MCF 10A (cell line): Measurements from ENCODE around the gene EIF2B2. TPM values are rescaled to one million over a fixed set of nuclear protein-coding genes. Genes with fewer than 3 reads are reported as not detected.

Experiments used
- BruUV-seq: library from RNA; stranded (reverse); fragments of 400-500 nt; replicated peaks from 2 replicates; lab custom pipeline; 2021; lab: Mats Ljungman, UMichigan
- CTCF ChIA-PET: fragments of 300-600 bp; sonication (Branson Sonifier 250); formaldehyde crosslinking; extraction: SDS; loops from one replicate; lab custom pipeline; 2021; ENCODE audit warnings: antibody characterized with exemption, inconsistent platforms; lab: Yijun Ruan, JAX
- POLR2A ChIA-PET: fragments of 300-600, 350-650 bp; sonication (Branson Sonifier 250); formaldehyde crosslinking; extraction: SDS; loops from one replicate; lab custom pipeline; 2020; ENCODE audit warnings: antibody characterized with exemption, inconsistent platforms; lab: Yijun Ruan, JAX
- DNase-seq: peaks from one replicate; pipeline ENCODE4 v3.0.0-alpha.2; 2018; ENCODE audit not compliant: unreplicated experiment
- H3K27ac Mint-ChIP-seq: one replicate; pipeline ENCODE4 v1.8.0; 2022; ENCODE audit warnings: mild to moderate bottlenecking, low read depth, mixed read lengths; ENCODE audit not compliant: unreplicated experiment
- H3K27me3 Mint-ChIP-seq: one replicate; pipeline ENCODE4 v1.8.0; 2022; ENCODE audit warnings: mixed read lengths; ENCODE audit not compliant: insufficient read depth, unreplicated experiment
- H3K36me3 Mint-ChIP-seq: one replicate; pipeline ENCODE4 v1.8.0; 2022; ENCODE audit warnings: mild to moderate bottlenecking, moderate library complexity, mixed read lengths; ENCODE audit not compliant: insufficient read depth, unreplicated experiment
- H3K4me1 Mint-ChIP-seq: one replicate; pipeline ENCODE4 v1.8.0; 2022; ENCODE audit warnings: mixed read lengths; ENCODE audit not compliant: insufficient read depth, unreplicated experiment
- H3K4me3 Mint-ChIP-seq: one replicate; pipeline ENCODE4 v1.8.0; 2022; ENCODE audit warnings: mild to moderate bottlenecking, moderate library complexity, mixed read lengths; ENCODE audit not compliant: unreplicated experiment
- H3K9me3 Mint-ChIP-seq: one replicate; pipeline ENCODE4 v1.8.0; 2022; ENCODE audit warnings: mixed read lengths; ENCODE audit not compliant: unreplicated experiment
- intact Hi-C: fragments of 100-400 bp; cut with micrococcal nuclease; formaldehyde crosslinking; loops from 2 replicates; pipeline ENCODE4 v1.14.1; 2022
- total RNA-seq: library from RNA; stranded (reverse); gene quantifications from 2 replicates; pipeline ENCODE4 v1.2.3, GENCODE V29; 2022
- TF ChIP-seq, protein P1 (sequence below): fragments of 200-600 bp; IDR thresholded peaks from one replicate; pipeline ENCODE4 v1.8.0; 2022; ENCODE audit warnings: antibody characterized with exemption, mild to moderate bottlenecking; ENCODE audit not compliant: unreplicated experiment

Gene EIF2B2
- total RNA-seq, 1 experiment from 2014 or later, result 53.8 TPM

DNA sequence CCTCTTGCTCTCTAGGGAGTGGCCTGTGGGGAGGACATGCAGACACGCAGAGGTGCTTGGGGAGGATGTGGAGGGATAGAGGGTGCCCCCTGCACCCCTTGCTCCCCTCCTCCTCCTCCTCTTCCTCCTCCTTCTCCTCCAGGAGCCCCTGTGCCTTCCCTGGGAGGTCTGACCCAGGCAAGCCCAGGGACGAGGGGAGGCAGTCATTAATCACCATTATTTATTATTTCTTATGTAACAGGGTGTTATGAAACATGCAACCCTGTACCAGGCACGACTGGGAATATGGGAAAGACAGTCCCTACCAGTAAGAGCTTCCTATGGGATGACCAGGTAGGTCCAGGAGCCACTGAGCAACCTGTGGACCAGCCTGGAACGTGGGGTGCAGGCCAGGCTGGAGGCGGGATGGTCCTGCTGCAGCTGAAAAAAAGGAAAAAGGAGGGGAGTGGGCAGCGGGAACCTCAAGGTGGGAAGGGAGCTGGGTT is 24.8 kb upstream of the EIF2B2 start:
- no peak overlapping the region for H3K27ac Mint-ChIP-seq
- DNase-seq, result no peak
- BruUV-seq, result no TSS peak
- peaks cover 4% of the 10 kb centered on the region for H3K36me3 Mint-ChIP-seq
- no peaks in the 10 kb centered on the region for H3K9me3 Mint-ChIP-seq
- H3K4me1 Mint-ChIP-seq, result peaks cover 6% of the 10 kb centered on the region
- ChIA-PET CTCF (no interaction called here), POLR2A (no interaction called here)
- intact Hi-C loops, result no loop called here
- H3K27me3 Mint-ChIP-seq, result no peaks in the 10 kb centered on the region
- TF ChIP-seq, protein P1, sequence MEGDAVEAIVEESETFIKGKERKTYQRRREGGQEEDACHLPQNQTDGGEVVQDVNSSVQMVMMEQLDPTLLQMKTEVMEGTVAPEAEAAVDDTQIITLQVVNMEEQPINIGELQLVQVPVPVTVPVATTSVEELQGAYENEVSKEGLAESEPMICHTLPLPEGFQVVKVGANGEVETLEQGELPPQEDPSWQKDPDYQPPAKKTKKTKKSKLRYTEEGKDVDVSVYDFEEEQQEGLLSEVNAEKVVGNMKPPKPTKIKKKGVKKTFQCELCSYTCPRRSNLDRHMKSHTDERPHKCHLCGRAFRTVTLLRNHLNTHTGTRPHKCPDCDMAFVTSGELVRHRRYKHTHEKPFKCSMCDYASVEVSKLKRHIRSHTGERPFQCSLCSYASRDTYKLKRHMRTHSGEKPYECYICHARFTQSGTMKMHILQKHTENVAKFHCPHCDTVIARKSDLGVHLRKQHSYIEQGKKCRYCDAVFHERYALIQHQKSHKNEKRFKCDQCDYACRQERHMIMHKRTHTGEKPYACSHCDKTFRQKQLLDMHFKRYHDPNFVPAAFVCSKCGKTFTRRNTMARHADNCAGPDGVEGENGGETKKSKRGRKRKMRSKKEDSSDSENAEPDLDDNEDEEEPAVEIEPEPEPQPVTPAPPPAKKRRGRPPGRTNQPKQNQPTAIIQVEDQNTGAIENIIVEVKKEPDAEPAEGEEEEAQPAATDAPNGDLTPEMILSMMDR, result no peak
- no peak overlapping the region for H3K4me3 Mint-ChIP-seq

DNA sequence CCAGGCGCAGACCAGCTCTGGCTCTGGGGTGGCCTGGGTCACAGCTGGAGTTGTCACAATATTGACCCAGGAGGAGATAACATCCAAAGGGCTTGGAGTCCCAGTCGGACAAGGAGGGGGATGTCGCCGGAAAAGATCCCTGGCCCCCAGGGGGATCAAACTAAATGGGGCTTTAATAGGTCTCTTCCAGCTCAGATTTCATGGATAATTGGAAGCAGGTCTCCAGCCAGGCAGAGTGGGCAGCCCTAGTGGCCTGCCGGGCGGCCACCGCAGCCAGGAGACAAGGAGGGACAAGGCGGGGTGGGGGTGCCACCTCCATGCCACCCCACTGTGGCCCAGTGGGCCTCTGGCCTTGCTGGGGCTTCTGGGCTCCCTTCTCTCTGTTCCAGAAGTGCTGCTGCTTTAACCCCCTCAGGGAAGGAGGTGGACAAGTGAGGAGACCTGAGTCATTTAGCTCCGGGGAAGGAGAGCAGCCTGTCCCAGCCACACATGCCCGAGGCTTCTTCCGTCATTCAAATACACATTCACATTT is 24.2 kb upstream of the EIF2B2 start:
- Mint-ChIP-seq H3K36me3 (peaks cover 4% of the 10 kb centered on the region), H3K9me3 (no peaks in the 10 kb centered on the region), H3K4me1 (peaks cover 6% of the 10 kb centered on the region), H3K27ac (no peak overlapping the region), H3K27me3 (no peaks in the 10 kb centered on the region), H3K4me3 (no peak overlapping the region)
- ChIA-PET CTCF (no interaction called here), POLR2A (no interaction called here)
- no TSS peak for BruUV-seq
- DNase-seq, result peak; percentile 29
- intact Hi-C loops, result no loop called here
- TF ChIP-seq, protein P1, result no peak

DNA sequence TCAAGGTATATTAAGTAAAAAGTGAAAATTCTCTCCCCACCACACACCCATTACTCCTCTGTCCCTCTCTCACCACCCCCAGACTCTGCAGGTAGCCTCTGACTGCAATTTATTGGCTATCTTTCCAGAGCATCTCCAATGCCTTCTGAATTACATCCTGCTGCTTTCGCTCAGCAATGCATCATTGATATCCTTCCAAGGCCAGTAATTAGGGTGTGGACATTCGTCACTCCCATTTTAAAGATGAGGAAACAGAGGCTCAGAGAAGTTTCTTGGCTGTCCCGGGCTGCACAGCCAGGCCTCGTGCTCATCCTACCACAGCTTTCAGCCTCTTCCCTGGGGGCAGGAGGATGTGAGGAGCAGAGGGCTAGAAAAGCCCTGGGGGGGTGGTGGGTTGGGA is 23.7 kb upstream of the EIF2B2 start:
- no peaks in the 10 kb centered on the region for H3K27me3 Mint-ChIP-seq
- intact Hi-C loops, result no loop called here
- DNase-seq, result no peak
- TF ChIP-seq, protein P1, result no peak
- ChIA-PET POLR2A (no interaction called here), CTCF (no interaction called here)
- no peaks in the 10 kb centered on the region for H3K9me3 Mint-ChIP-seq
- no peak overlapping the region for H3K27ac Mint-ChIP-seq
- peaks cover 6% of the 10 kb centered on the region for H3K4me1 Mint-ChIP-seq
- BruUV-seq, result no TSS peak
- no peak overlapping the region for H3K4me3 Mint-ChIP-seq
- H3K36me3 Mint-ChIP-seq, result peaks cover 4% of the 10 kb centered on the region

DNA sequence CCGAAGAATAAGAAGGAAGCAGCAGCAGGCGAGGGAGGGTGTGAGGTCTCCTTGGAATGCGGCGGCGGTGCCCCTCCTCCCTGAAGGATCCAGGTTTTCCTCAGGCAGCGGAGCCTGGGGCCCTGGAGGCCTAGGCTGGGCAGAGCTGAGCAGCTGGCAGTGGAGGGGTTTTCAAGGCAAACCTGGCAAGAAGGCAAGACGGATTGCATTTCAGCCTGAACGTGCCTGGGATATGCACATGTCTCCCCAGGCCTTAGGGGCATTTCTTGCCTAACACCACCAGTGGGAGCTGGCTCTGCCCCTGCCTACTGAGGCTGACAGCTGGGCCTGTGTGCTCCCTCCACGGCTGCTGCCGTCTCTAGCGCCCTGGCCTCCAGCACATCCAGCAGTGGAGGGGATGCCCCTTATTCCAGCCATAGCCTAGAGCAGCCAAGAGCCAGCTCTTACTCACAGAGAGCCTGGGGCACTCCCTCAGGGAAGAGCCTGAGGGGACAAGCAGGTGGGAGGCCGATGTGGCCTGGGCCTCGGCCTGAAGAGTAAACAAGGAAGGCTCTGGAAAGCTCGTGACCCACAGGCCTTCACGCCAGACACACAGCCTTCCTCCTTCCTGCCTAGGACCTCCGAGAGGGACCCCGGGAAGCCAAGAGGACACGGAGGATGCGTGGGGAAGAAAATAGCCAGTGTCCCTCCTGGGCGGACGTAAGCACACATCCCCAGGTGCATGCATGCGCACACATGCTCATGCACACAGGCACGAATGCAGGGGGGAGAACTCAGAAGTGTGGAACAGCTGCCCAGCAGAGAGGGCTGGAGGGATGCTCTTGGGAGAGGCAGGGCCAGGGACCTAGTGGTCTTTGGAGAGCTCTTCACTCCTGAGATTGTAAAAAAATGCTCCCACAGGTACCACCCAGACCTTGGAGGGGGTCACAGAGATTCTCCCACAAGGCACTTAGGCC is 23.0 kb upstream of the EIF2B2 start:
- Mint-ChIP-seq H3K27me3 (no peaks in the 10 kb centered on the region), H3K4me1 (peaks cover 6% of the 10 kb centered on the region), H3K4me3 (no peak overlapping the region), H3K27ac (no peak overlapping the region), H3K36me3 (peaks cover 4% of the 10 kb centered on the region), H3K9me3 (no peaks in the 10 kb centered on the region)
- ChIA-PET POLR2A (no interaction called here), CTCF (no interaction called here)
- intact Hi-C loops, result no loop called here
- TF ChIP-seq, protein P1, result no peak
- DNase-seq, result peak; percentile 77
- no TSS peak for BruUV-seq
